Effector memory CD4-positive, alpha-beta T cell (primary cell): ENCODE measurements around the gene SLC39A7.
A peak's percentile ranks its signal among the peaks of the same experiment; 100 is the strongest.

Experiments used
- DNase-seq, 3 donors: peaks; one replicate each; pipeline ENCODE4 v3.0.0-alpha.2; 2020
- H3K27ac ChIP-seq: 2 replicates; pipeline ENCODE4 v1.7.0; 2013; ENCODE audit warnings: mild to moderate bottlenecking, low read length, moderate library complexity; ENCODE audit not compliant: insufficient read depth, poor library complexity, severe bottlenecking
- H3K27me3 ChIP-seq: replicated peaks from 2 replicates; pipeline ENCODE4 v1.7.0; 2013; ENCODE audit warnings: mild to moderate bottlenecking, low read length; ENCODE audit not compliant: insufficient read depth, control insufficient read depth, poor library complexity, severe bottlenecking
- H3K36me3 ChIP-seq: 2 replicates; pipeline ENCODE4 v1.7.0; 2013; ENCODE audit warnings: mild to moderate bottlenecking, low read length, moderate library complexity; ENCODE audit not compliant: control insufficient read depth, insufficient read depth
- H3K4me1 ChIP-seq: 2 replicates; pipeline ENCODE4 v1.7.0; 2013; ENCODE audit warnings: low read length, mild to moderate bottlenecking; ENCODE audit not compliant: control insufficient read depth, insufficient read depth, poor library complexity, severe bottlenecking
- H3K4me3 ChIP-seq: 2 replicates; pipeline ENCODE4 v1.7.0; 2013; ENCODE audit warnings: low read length, low read depth, mild to moderate bottlenecking; ENCODE audit not compliant: insufficient read depth, poor library complexity, severe bottlenecking
- H3K9me3 ChIP-seq: 2 replicates; pipeline ENCODE4 v1.7.0; 2013; ENCODE audit warnings: mild to moderate bottlenecking, low read length, moderate library complexity; ENCODE audit not compliant: control insufficient read depth

SLC39A7 gene

DNA sequence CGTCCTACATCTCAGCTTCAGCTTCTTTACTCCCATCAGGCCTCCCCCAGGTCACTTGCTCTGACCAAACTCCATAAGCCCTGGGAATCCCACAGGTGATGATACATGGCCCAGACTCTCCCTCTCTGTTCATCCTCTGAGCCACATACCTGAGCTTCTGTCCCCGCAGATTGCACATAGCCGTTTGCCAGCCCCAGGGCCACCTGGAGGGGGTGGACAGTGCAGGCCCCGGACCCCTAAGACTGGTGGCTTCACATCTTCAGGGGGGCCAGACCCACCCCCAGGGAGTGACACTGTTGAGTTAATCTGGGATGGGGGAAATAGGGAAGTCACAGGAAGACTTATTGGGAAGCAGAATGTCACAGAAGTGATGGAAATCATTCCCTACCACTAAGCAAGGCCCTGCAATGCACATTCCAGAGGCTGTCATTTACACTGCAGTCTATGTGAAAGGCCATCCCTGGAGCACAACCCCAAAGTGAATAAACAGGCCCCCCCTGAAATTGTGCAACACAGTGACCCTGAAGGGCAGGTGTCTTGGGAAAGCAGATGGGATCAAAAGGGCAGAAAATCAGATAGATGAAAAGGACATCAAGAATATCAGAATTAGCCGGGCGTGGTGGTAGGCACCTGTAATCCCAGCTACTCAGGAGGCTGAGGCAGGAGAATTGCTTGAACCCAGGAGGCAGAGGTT, 2.4 kb upstream of the SLC39A7 start:
- Histone ChIP-seq H3K36me3 (peaks cover 47% of the 10 kb centered on the region), H3K9me3 (no peaks in the 10 kb centered on the region), H3K27ac (no peak overlapping the region), H3K4me1 (peaks cover 19% of the 10 kb centered on the region), H3K27me3 (no peaks in the 10 kb centered on the region), H3K4me3 (no peak overlapping the region)
- DNase-seq, result no peak

DNA sequence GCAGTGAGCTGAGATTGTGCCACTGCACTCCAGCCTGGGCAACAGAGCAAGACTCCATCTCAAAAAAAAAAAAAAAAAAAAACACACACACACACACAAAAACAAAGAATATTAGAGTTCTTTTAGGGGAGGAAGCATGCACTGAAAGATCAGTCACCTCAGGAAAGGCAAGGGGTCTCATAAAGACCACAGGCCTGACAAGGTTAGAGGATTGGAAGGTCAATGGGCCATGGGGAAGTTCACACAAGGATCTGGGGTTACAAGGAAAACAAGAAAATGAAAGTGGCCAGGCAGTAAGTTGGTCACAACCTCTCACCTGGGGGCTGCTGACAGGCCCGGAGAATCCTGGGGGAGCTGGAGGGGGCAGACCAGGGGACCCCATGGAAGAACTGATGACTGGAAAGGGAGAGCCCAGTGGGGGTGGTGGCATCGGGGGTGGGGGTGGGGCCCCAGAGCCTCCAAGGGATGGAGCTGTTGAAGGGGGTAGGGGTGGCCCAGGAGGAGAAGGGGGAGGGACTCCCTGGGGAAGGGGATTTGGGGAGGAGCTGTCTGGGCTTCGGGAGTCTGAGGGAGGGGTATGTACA, 1.7 kb upstream of the SLC39A7 start:
- no peaks in the 10 kb centered on the region for H3K9me3 ChIP-seq
- DNase-seq, result no peak
- H3K36me3 ChIP-seq, result peaks cover 51% of the 10 kb centered on the region
- H3K27ac ChIP-seq, result peak overlapping the region; percentile 97
- H3K4me1 ChIP-seq, result peaks cover 18% of the 10 kb centered on the region
- no peak overlapping the region for H3K4me3 ChIP-seq
- no peaks in the 10 kb centered on the region for H3K27me3 ChIP-seq

DNA sequence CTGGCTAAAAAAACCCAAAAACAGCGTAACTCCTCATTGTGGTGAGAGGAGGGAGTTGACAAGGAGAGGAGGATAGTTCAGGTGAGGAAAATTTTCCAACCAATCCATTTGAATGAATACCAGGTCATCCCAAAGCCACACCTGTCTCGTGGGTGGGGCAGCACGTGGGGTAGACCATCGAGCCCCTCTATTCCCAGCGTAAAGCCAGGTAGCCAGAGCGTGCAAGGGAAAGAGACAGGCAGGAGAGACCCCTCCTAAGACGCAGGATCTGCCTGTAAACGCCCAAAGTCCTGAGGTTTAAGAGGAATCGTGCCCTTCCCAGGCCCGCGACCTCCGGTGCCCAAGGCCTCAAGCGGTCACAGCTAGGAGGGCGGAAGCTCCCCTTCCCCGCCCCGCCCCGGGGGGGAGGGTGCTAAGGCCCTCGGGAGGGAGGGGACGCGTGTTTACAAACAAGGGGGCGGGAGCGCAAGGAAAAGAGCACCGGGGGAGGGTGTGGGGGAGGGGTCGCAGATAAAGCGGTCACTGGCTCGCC, 914 bp upstream of the SLC39A7 start:
- DNase-seq, result no peak
- Histone ChIP-seq H3K36me3 (peaks cover 43% of the 10 kb centered on the region), H3K27me3 (no peaks in the 10 kb centered on the region), H3K9me3 (no peaks in the 10 kb centered on the region), H3K4me1 (peaks cover 24% of the 10 kb centered on the region), H3K4me3 (peak overlapping the region; percentile 90), H3K27ac (peak overlapping the region; percentile 97)

DNA sequence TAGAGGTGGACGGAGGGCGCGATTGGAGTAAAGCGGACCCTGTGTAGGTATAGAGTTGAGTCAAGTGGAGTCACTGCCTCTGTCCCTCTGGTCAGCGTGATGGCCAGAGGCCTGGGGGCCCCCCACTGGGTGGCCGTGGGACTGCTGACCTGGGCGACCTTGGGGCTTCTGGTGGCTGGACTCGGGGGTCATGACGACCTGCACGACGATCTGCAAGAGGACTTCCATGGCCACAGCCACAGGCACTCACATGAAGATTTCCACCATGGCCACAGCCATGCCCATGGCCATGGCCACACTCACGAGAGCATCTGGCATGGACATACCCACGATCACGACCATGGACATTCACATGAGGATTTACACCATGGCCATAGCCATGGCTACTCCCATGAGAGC, 479 bp downstream of the SLC39A7 start:
- peak overlapping the region; percentile 90 for H3K4me3 ChIP-seq
- peaks cover 33% of the 10 kb centered on the region for H3K4me1 ChIP-seq

DNA sequence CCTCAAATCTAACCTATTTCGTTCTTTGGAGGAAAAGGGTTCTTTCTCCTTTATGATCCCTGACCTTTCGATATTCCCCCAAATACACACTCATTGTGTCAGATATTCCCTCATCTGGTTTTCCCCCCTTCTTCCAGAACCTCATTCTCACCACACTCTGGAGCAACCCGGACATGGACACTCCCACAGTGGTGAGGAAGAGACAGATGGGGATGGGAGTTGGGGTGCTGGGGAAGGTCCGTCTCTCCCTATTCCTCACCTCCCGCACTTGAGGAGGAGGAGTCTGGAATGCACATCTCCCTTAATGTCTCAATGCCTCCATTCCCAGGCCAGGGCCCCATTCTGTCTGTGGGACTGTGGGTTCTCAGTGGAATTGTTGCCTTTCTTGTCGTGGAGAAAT, 1.3 kb downstream of the SLC39A7 start:
- H3K27ac ChIP-seq, result no peak overlapping the region
- peaks cover 34% of the 10 kb centered on the region for H3K4me1 ChIP-seq
- no peaks in the 10 kb centered on the region for H3K9me3 ChIP-seq
- H3K27me3 ChIP-seq, result no peaks in the 10 kb centered on the region
- DNase-seq, result no peak
- H3K36me3 ChIP-seq, result peaks cover 24% of the 10 kb centered on the region
- peak overlapping the region; percentile 90 for H3K4me3 ChIP-seq

More for the DNA sequence above, 479 bp downstream of the SLC39A7 start:
- Histone ChIP-seq H3K27ac (peak overlapping the region; percentile 97), H3K27me3 (no peaks in the 10 kb centered on the region), H3K36me3 (peaks cover 29% of the 10 kb centered on the region), H3K9me3 (no peaks in the 10 kb centered on the region)
- DNase-seq, result no peak

GRCh38 chr6:33202799-33203198, 2.1 kb downstream of the SLC39A7 start:
- DNase-seq, result no peak
- Histone ChIP-seq H3K9me3 (no peaks in the 10 kb centered on the region), H3K27ac (no peak overlapping the region), H3K4me1 (peaks cover 42% of the 10 kb centered on the region), H3K4me3 (no peak overlapping the region), H3K27me3 (no peaks in the 10 kb centered on the region), H3K36me3 (peaks cover 16% of the 10 kb centered on the region)

DNA sequence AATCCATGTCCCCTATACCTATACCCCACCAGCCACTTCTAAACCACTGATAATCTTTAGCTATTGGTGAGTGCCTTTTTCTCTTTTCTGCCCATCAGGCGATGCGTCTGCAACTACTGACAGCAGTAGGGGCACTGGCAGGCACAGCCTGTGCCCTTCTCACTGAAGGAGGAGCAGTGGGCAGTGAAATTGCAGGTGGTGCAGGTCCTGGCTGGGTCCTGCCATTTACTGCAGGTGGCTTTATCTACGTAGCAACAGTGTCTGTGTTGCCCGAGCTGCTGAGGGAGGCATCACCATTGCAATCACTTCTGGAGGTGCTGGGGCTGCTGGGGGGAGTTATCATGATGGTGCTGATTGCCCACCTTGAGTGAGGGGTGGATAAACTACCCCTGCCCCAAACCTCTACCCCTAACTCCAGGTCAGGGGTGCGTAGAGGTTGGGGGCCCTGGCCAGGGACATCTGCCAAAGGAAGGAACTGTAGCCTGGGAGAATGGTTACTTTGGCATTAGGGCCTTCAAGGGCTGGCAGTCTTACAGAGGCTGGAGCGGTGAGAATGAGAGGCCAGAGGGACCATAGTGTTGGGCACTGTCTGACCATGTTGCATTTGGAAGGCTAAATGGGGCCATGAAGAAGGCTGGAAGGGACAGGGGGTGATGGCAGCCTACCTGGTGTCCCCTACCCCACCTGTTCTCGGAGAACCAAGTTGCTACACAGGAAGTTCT, 2.9 kb downstream of the SLC39A7 start:
- Histone ChIP-seq H3K9me3 (no peaks in the 10 kb centered on the region), H3K4me3 (peak overlapping the region; percentile 75), H3K36me3 (peaks cover 11% of the 10 kb centered on the region), H3K27ac (peak overlapping the region; percentile 76), H3K4me1 (peaks cover 45% of the 10 kb centered on the region), H3K27me3 (no peaks in the 10 kb centered on the region)
- DNase-seq, result no peak

DNA sequence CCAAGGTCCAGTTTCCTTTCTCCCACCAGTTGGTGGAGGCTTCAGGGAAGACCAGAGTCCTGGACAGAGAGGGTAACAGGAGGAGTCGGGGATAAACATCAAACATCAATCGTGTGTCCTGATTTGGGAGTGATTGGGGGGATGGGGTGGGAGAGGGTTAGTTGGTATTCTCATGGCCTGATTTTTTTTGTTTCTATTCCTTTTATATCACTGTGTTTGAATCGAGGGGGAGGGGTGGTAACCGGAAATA, 3.4 kb downstream of the SLC39A7 start:
- H3K36me3 ChIP-seq, result peaks cover 11% of the 10 kb centered on the region
- no peaks in the 10 kb centered on the region for H3K9me3 ChIP-seq
- peaks cover 45% of the 10 kb centered on the region for H3K4me1 ChIP-seq
- no peak for DNase-seq
- H3K27me3 ChIP-seq, result no peaks in the 10 kb centered on the region
- peak overlapping the region; percentile 76 for H3K27ac ChIP-seq
- peak overlapping the region; percentile 75 for H3K4me3 ChIP-seq

GRCh38 chr6:33204415-33205190, 3.9 kb downstream of the SLC39A7 start, which contains the start of gene HSD17B8:
Gene HSD17B8 (plus strand): TSS chr6:33204655. CDS start chr6:33204669, 14 bp downstream.
- peak; percentile 85 to 88 (median 86) for DNase-seq
- Histone ChIP-seq H3K4me1 (peaks cover 40% of the 10 kb centered on the region), H3K27me3 (no peaks in the 10 kb centered on the region), H3K36me3 (peaks cover 11% of the 10 kb centered on the region), H3K27ac (peak within 1 kb of the TSS; percentile 76), H3K4me3 (peak within 1 kb of the TSS; percentile 75), H3K9me3 (no peaks in the 10 kb centered on the region)
